ENCODE measurements around the gene ATP7A.
"Not testable (repeated sequence)": the region's sequence is repeated elsewhere in the genome, so short reads cannot be mapped to it uniquely, and the experiment has no call there.

ATP7A gene

DNA sequence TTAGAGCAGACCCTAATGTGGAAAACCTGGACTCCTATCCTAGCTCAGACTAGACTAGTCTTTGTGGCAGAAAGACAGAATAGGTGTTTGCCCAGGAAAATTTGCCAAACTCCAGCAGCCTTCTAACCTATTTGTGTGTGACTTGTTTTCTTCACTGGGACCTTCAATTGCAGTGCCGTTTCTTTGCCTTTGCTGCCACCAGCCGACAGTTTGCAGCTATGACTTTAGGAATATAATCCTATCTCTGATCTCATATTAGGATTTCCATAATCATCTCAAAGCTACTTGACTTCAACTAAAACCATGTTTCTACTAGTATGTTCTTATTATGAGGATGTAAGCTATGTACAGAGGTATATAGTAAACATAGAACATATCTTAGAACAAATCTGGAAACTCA, 119.2 kb downstream of the ATP7A start:
- Histone ChIP-seq H3K9me3 (ENCODE audit: control insufficient read depth, insufficient read depth, low read length) (no peaks in the 10 kb centered on the region), H3K27ac (ENCODE audit: low read length) (no peak overlapping the region)
- WGBS (ENCODE audit: insufficient coverage, insufficient read length), result no CpG with 5 or more reads among the region's 2 CpGs

DNA sequence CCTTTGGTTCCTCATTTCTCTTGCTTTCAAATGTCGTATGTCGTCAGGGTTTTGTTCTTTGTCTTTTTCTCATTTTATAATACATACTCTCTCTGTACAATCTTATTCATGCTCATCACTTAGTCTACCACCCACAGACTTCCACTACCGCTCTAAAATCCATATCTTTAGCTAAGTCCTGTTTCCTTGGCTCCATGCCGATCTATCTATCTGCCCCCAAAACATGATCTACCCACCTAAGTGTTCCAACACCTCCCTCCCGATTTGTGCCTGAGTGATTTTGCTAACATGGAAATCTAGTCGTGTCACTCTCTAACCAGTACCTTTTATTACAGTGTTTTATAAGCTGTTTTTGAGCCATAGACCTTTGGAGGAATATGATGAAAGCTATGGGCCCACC, 124.6 kb downstream of the ATP7A start:
- no CpG with 5 or more reads among the region's 6 CpGs for WGBS (ENCODE audit: insufficient coverage, insufficient read length)
- H3K9me3 ChIP-seq (ENCODE audit: control insufficient read depth, insufficient read depth, low read length), result no peaks in the 10 kb centered on the region

More for the DNA sequence above, 119.2 kb downstream of the ATP7A start:
- H3K4me1 ChIP-seq (ENCODE audit: control insufficient read depth, insufficient read depth, low read length), result no peaks in the 10 kb centered on the region
- no peak for DNase-seq (ENCODE audit: low read depth, low spot score)
- no peak overlapping the region for H3K4me3 ChIP-seq (ENCODE audit: low read length)
- H3K36me3 ChIP-seq (ENCODE audit: control insufficient read depth, insufficient read depth, low read length), result no peaks in the 10 kb centered on the region
- no peaks in the 10 kb centered on the region for H3K27me3 ChIP-seq (ENCODE audit: control insufficient read depth, insufficient read depth, low read length)

DNA sequence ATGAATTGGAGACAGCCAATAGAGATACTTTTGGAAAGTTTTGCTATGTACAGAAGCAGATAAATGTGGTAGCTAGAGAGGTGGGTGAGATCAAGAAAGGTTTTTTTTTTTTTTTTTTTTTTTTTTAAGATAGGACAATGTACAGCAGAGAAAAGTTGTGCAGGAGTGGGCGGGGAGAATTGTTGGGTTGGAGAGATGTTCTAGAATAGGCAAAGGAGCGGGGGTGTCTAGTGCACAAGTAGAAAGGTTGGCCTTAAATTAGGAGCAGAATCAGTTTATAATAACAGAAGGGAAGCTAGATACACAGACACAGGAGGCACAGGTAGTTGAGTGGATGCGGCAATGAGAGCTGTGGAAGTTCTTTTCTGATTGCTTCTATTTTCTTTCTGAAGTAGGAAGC, 127.4 kb downstream of the ATP7A start:
- H3K36me3 ChIP-seq (ENCODE audit: control insufficient read depth, insufficient read depth, low read length), result no peaks in the 10 kb centered on the region
- no peak overlapping the region for H3K27ac ChIP-seq (ENCODE audit: low read length)
- no peak for DNase-seq (ENCODE audit: low read depth, low spot score)
- H3K9me3 ChIP-seq (ENCODE audit: control insufficient read depth, insufficient read depth, low read length), result no peaks in the 10 kb centered on the region
- no CpG with 5 or more reads among the region's 3 CpGs for WGBS (ENCODE audit: insufficient coverage, insufficient read length)
- H3K4me3 ChIP-seq (ENCODE audit: low read length), result no peak overlapping the region
- no peaks in the 10 kb centered on the region for H3K4me1 ChIP-seq (ENCODE audit: control insufficient read depth, insufficient read depth, low read length)
- no peaks in the 10 kb centered on the region for H3K27me3 ChIP-seq (ENCODE audit: control insufficient read depth, insufficient read depth, low read length)

More for the DNA sequence above, 124.6 kb downstream of the ATP7A start:
- Histone ChIP-seq H3K4me1 (ENCODE audit: control insufficient read depth, insufficient read depth, low read length) (no peaks in the 10 kb centered on the region), H3K36me3 (ENCODE audit: control insufficient read depth, insufficient read depth, low read length) (no peaks in the 10 kb centered on the region), H3K27me3 (ENCODE audit: control insufficient read depth, insufficient read depth, low read length) (no peaks in the 10 kb centered on the region), H3K27ac (ENCODE audit: low read length) (no peak overlapping the region), H3K4me3 (ENCODE audit: low read length) (no peak overlapping the region)
- DNase-seq (ENCODE audit: low read depth, low spot score), result no peak

DNA sequence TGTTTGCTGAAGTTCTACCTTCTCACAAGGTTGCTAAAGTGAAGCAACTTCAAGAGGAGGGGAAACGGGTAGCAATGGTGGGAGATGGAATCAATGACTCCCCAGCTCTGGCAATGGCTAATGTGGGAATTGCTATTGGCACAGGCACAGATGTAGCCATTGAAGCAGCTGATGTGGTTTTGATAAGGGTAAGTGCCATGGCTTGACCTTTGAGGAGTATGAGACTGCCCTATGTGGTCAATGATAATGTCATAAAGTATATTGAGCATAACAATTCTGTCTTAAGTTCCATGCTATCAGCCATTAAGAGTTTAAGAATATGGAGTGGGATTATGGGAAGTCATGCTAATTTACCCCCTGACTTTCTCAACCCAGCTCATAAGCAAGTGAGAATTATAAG, 132.1 kb downstream of the ATP7A start:
- DNase-seq (ENCODE audit: low read depth, low spot score), result no peak
- Histone ChIP-seq H3K4me1 (ENCODE audit: control insufficient read depth, insufficient read depth, low read length) (no peaks in the 10 kb centered on the region), H3K27me3 (ENCODE audit: control insufficient read depth, insufficient read depth, low read length) (no peaks in the 10 kb centered on the region), H3K36me3 (ENCODE audit: control insufficient read depth, insufficient read depth, low read length) (no peaks in the 10 kb centered on the region), H3K4me3 (ENCODE audit: low read length) (no peak overlapping the region), H3K27ac (ENCODE audit: low read length) (no peak overlapping the region), H3K9me3 (ENCODE audit: control insufficient read depth, insufficient read depth, low read length) (no peaks in the 10 kb centered on the region)
- no CpG with 5 or more reads among the region's 1 CpG for WGBS (ENCODE audit: insufficient coverage, insufficient read length)

DNA sequence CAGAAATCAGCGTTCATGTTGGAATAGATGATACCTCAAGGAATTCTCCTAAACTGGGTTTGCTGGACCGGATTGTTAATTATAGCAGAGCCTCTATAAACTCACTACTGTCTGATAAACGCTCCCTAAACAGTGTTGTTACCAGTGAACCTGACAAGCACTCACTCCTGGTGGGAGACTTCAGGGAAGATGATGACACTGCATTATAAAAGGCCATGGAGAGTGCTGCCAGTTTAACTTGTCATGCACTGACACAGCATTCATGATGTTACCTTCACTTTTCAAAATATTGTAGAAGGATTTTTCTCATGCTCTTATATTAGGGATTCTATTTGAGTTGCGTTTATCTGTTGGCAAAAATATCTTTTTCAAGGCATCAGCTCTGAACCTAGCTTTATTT, 135.9 kb downstream of the ATP7A start:
- Histone ChIP-seq H3K4me1 (ENCODE audit: control insufficient read depth, insufficient read depth, low read length) (no peaks in the 10 kb centered on the region), H3K27ac (ENCODE audit: low read length) (no peak overlapping the region), H3K36me3 (ENCODE audit: control insufficient read depth, insufficient read depth, low read length) (no peaks in the 10 kb centered on the region), H3K4me3 (ENCODE audit: low read length) (no peak overlapping the region), H3K9me3 (ENCODE audit: control insufficient read depth, insufficient read depth, low read length) (no peaks in the 10 kb centered on the region), H3K27me3 (ENCODE audit: control insufficient read depth, insufficient read depth, low read length) (no peaks in the 10 kb centered on the region)
- no peak for DNase-seq (ENCODE audit: low read depth, low spot score)
- WGBS (ENCODE audit: insufficient coverage, insufficient read length), result no CpG with 5 or more reads among the region's 4 CpGs

DNA sequence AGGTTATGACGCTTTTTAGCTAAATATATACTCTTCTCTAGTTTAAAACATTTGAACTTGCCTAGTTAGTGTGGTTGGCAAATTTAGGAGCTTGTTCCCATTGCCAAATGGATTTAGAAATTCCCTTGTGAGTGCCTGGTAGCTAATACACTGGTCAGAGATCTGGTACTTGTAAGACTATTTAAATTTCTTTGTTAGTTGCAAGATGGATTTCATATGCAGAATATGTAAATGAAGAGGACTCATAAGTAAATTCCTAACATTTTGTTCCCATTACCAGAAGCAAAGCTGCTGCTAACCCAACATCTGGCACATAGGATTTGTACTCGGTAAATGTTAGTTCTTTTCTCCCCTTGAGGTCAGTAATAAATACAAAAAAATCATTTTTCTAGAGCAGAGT, 137.6 kb downstream of the ATP7A start:
- DNase-seq (ENCODE audit: low read depth, low spot score), result no peak
- no peaks in the 10 kb centered on the region for H3K36me3 ChIP-seq (ENCODE audit: control insufficient read depth, insufficient read depth, low read length)
- no peaks in the 10 kb centered on the region for H3K27me3 ChIP-seq (ENCODE audit: control insufficient read depth, insufficient read depth, low read length)
- H3K4me3 ChIP-seq (ENCODE audit: low read length), result no peak overlapping the region
- WGBS (ENCODE audit: insufficient coverage, insufficient read length), result no CpG with 5 or more reads among the region's 2 CpGs
- H3K27ac ChIP-seq (ENCODE audit: low read length), result no peak overlapping the region
- no peaks in the 10 kb centered on the region for H3K9me3 ChIP-seq (ENCODE audit: control insufficient read depth, insufficient read depth, low read length)
- H3K4me1 ChIP-seq (ENCODE audit: control insufficient read depth, insufficient read depth, low read length), result no peaks in the 10 kb centered on the region

DNA sequence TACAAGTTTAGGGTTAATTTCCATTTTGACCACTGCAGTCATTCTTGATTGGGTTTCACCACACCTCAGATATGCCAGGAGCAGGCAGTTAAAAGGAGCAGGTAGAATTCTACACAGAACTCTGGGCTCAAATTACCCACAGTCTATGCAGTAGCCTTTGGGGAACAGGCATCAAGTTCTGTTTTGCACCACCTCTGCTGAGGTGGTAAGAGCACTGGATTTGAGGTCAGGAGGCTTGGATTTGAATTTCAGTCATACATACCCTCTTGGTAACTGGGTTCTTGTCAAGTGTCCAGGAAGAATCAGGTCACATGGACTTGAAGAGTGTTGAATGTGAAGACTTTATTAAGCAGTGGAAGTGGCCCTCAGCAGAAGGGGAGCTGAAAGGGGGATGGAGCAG, 153.2 kb downstream of the ATP7A start:
- Histone ChIP-seq H3K36me3 (ENCODE audit: control insufficient read depth, insufficient read depth, low read length) (no peaks in the 10 kb centered on the region), H3K4me3 (ENCODE audit: low read length) (no peak overlapping the region), H3K9me3 (ENCODE audit: control insufficient read depth, insufficient read depth, low read length) (no peaks in the 10 kb centered on the region), H3K27ac (ENCODE audit: low read length) (no peak overlapping the region), H3K27me3 (ENCODE audit: control insufficient read depth, insufficient read depth, low read length) (no peaks in the 10 kb centered on the region), H3K4me1 (ENCODE audit: control insufficient read depth, insufficient read depth, low read length) (no peaks in the 10 kb centered on the region)
- DNase-seq (ENCODE audit: low read depth, low spot score), result no peak

DNA sequence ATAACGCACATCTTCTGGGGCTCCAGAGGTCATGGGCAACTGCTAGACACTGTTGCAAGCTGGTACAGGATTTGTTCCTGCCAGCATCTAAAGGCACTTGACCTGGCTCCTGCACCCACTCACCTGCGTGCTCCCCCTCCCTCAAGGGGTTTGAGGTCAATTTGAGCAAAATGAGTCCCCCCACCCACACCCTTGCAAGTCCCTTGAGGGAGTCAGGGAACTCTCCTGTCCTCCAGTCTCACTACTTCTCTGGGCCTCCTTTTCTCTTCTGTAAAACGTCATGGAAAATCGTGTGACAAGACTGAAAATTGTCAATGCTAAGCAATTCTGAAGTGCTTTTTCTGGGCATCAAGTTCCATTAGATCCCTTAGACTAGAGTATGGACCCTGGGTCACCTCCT, 153.7 kb downstream of the ATP7A start:
- Histone ChIP-seq H3K27ac (ENCODE audit: low read length) (no peak overlapping the region), H3K27me3 (ENCODE audit: control insufficient read depth, insufficient read depth, low read length) (no peaks in the 10 kb centered on the region), H3K9me3 (ENCODE audit: control insufficient read depth, insufficient read depth, low read length) (no peaks in the 10 kb centered on the region), H3K36me3 (ENCODE audit: control insufficient read depth, insufficient read depth, low read length) (no peaks in the 10 kb centered on the region), H3K4me1 (ENCODE audit: control insufficient read depth, insufficient read depth, low read length) (no peaks in the 10 kb centered on the region), H3K4me3 (ENCODE audit: low read length) (no peak overlapping the region)
- DNase-seq (ENCODE audit: low read depth, low spot score), result no peak
- WGBS (ENCODE audit: insufficient coverage, insufficient read length), result no CpG with 5 or more reads among the region's 4 CpGs

DNA sequence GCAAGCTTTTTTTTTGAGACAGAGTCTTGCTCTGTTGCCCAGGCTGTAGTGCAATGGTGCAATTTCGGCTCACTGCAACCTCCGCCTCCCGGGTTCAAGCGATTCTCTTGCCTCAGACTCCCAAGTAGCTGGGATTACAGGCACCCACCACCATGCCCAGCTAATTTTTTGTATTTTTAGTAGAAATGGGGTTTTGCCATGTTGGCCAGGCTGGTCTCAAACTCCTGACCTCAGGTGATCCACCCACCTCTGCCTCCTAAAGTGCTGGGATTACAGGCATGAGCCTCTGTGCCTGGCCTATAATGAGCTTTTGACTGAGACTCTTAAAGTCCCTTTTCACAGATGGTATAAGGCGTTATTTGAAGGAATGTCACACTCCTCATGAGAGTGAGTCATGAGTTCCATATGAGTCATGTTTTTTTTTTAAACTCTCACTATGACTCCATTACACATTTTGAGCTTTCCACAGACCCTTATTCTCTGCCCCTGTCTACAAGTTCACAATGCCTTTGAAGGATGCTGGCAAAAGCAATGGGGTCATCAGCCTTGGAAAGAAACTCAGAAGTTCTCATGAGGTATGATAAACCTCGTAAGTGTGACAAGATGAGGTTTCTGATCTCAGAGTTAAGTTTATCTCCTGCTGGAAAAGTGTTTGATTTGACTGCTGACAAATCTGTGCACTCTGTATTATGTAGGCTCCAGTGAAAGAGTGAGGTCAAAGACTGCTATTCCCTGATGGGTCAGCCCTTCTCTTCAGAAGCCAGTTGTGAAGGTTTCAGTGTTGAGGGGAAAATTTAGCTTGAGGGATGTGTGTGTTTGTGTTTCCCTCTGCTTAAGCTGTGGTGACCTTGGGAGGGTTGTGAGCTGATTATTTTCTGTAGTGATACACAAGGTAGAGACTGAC, 154.5 kb downstream of the ATP7A start:
- not testable (repeated sequence) for H3K36me3 ChIP-seq (ENCODE audit: control insufficient read depth, insufficient read depth, low read length); H3K4me1 ChIP-seq (ENCODE audit: control insufficient read depth, insufficient read depth, low read length); DNase-seq (ENCODE audit: low read depth, low spot score); H3K4me3 ChIP-seq (ENCODE audit: low read length); H3K9me3 ChIP-seq (ENCODE audit: control insufficient read depth, insufficient read depth, low read length); H3K27me3 ChIP-seq (ENCODE audit: control insufficient read depth, insufficient read depth, low read length); H3K27ac ChIP-seq (ENCODE audit: low read length)
- no CpG with 5 or more reads among the region's 6 CpGs for WGBS (ENCODE audit: insufficient coverage, insufficient read length)

DNA sequence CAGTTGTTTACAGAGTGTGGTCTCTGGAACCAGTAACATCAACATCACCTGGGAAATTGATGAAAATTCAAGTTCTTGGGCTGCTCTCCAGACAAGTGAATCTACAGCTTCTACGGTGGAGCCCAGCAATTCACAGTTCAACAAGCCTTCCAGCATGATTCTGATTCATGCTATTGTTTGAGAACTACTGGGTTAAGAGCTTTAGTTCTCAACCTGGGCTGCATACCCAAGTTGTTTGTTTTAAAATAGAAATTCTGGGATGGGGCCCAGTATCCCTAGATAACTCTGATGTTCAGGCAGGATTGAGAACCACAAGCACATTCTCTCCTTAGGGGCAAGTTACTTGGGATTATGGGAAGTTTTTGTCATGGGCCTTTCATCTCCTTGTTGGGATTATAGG, 155.6 kb downstream of the ATP7A start:
- H3K27ac ChIP-seq (ENCODE audit: low read length), result no peak overlapping the region
- no peak for DNase-seq (ENCODE audit: low read depth, low spot score)

DNA sequence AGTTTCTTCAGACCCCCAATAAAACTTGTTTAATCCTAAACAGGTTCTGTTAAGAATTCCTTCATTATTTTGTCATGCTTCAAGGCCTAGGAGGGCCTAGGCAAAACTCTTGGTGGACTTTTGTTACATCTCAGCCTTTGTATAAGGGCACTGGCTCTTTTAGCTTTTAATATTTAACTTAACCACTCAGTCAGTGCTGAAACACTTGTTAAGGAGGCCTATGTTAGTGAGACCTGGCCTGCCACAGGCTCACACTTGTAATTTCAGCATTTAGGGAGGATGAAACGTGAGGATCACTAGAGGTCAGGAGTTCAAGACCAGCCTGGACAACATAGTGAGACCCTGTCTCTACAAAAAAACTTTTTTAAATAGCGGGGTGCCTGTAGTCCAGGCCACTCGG, 160.8 kb downstream of the ATP7A start:
- H3K36me3 ChIP-seq (ENCODE audit: control insufficient read depth, insufficient read depth, low read length), result no peaks in the 10 kb centered on the region
- H3K4me3 ChIP-seq (ENCODE audit: low read length), result no peak overlapping the region
- no peaks in the 10 kb centered on the region; the same call in 1 of the 2 replicates for H3K9me3 ChIP-seq (ENCODE audit: control insufficient read depth, insufficient read depth, low read length)
- no peaks in the 10 kb centered on the region for H3K4me1 ChIP-seq (ENCODE audit: control insufficient read depth, insufficient read depth, low read length)
- no peak for DNase-seq (ENCODE audit: low read depth, low spot score)
- no peaks in the 10 kb centered on the region for H3K27me3 ChIP-seq (ENCODE audit: control insufficient read depth, insufficient read depth, low read length)
- H3K27ac ChIP-seq (ENCODE audit: low read length), result no peak overlapping the region
- WGBS (ENCODE audit: insufficient coverage, insufficient read length), result no CpG with 5 or more reads among the region's 3 CpGs

More for the DNA sequence above, 155.6 kb downstream of the ATP7A start:
- no CpG with 5 or more reads among the region's 1 CpG for WGBS (ENCODE audit: insufficient coverage, insufficient read length)
- no peaks in the 10 kb centered on the region for H3K4me1 ChIP-seq (ENCODE audit: control insufficient read depth, insufficient read depth, low read length)
- no peaks in the 10 kb centered on the region for H3K9me3 ChIP-seq (ENCODE audit: control insufficient read depth, insufficient read depth, low read length)
- H3K4me3 ChIP-seq (ENCODE audit: low read length), result no peak overlapping the region
- H3K27me3 ChIP-seq (ENCODE audit: control insufficient read depth, insufficient read depth, low read length), result no peaks in the 10 kb centered on the region
- no peaks in the 10 kb centered on the region for H3K36me3 ChIP-seq (ENCODE audit: control insufficient read depth, insufficient read depth, low read length)
